Renal cortex interstitium (tissue), 11 donors: ENCODE data around the gene KREMEN2. TPM values are rescaled to one million over a fixed set of nuclear protein-coding genes. Genes with fewer than 3 reads are reported as not detected.
A peak's percentile ranks its signal among the peaks of the same experiment; 100 is the strongest.

Source experiments
- DNase-seq, 11 donors: peaks; one replicate each; pipeline ENCODE4 v3.0.0-alpha.2; 2013; ENCODE audit warnings: low read depth in 9 of 11, low spot score in 4 of 11; ENCODE audit errors: extremely low read depth in 1 of 11
- polyA plus RNA-seq, 3 donors: library from polyadenylated mRNA; unstranded; fragments of 120-200 nt; gene quantifications; one replicate each; pipeline ENCODE4 v1.2.1, GENCODE V29; 2013; ENCODE audit not compliant: insufficient read length in 3 of 3

The KREMEN2 gene
- polyA plus RNA-seq, 3 donors, result 1.3 to 2.6 (median 2.0) TPM

DNA sequence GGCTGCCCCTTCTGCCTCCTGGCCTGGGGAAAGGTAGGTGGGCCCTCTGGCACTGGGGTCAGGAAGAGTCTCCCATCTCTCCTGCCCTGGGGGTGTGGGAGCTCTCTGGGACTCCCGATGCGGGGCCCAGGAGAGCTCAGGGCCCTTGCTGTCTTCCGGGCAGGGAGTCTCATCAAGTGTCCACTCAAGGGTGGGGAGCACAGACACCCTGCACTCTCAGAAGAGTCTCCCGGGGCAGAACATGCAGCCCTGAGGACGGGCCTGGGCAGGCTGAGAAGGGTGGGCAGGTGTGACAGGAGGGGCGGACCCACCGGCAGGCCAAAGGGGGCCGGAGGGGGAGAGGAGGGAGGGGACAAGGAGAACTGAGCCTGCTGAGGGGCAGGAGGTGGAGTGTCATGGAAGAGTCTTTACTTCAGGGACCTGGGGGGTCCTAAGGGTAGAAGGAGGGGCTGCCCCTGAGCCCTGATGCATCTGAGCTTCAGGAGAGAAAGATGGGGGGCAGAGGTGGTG, 24.6 kb downstream of the KREMEN2 start:
- DNase-seq, result no peak

DNA sequence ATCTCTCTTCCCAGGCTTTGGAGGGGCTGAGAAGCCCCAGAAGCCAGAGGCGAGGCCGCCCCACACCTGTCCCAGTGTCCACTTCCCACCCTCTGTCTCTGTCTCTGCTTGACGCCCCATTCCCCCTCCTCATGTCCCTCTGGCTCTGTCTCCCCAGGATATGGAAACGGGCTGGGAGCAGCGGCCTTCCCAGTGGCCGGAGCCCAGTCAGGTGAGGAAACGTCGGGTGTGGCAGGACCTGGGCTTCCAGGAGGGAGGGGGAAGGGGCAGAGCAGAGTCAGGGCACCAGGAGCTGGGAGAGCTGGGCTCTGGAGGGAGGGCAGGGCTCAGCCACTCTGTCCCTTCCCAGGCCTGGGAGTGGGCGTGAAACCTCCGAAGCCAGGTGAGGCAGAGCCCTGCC, 26.8 kb downstream of the KREMEN2 start:
- DNase-seq, result no peak

DNA sequence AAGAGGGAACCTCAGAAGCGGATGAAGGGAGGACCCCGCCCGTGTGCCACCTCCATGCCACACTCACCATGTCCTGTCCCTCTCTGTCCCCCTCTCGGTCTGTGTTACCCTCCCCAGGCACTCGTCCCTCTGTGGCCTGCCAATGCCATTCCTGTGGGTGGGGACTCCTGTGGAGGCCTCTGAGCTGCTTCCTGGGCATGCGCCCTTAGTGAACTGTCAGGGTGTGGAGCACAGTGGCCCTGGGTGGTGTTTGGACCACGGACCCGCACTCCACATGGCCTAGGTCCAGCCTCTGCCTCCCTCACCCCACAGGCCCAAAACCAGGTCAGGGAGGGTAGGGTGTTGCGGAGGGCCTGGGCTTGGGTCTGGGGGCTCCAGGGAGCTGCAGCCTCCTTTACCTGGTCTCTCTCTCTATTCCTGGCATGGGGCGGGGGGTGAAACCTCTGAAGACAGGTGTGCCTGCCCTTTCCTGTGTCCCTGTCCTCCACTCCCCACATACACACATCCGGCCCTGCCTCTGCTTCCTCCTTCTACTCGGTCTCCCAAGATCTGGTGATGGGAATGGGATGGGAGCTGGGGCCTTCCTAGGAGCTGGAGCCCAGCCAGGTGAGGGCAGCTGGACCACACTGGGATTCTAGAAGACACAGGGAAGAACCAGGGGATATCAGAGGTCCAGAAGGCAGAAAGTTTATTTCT, 27.6 kb downstream of the KREMEN2 start:
- no peak for DNase-seq

DNA sequence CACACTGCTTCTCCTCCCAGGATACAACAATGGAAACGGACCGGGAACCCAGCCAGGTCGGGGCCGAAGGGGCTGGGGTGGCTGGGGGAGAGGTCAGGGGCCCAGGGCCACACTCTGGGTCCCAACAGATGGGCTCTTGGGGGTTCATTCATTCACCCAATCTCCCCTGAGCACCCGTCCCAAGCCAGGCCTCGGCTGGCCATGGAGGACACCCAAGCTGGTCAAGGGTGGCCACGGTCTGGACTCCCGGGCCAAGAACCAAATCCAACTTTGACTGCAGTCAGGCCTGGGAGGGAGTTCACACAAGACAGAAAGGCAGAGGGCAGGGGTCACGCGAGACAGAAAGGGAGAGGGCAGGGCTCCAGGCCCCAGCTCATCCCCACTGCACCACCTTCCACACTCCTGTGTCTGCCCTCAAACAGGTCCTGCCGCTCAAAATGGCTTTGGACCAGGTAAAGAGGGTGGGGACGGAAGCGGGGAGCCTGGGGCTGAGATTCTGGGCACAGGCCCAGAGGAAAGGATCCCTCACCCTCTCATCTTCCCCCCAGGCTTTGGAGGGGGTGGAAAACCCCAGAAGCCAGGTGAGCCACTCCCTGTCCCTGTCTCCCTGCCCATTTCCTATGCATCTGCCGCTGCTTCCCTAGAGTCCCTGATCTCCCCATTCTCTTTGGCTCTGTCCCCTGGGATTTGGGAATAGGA, 28.5 kb downstream of the KREMEN2 start:
- no peak for DNase-seq

DNA sequence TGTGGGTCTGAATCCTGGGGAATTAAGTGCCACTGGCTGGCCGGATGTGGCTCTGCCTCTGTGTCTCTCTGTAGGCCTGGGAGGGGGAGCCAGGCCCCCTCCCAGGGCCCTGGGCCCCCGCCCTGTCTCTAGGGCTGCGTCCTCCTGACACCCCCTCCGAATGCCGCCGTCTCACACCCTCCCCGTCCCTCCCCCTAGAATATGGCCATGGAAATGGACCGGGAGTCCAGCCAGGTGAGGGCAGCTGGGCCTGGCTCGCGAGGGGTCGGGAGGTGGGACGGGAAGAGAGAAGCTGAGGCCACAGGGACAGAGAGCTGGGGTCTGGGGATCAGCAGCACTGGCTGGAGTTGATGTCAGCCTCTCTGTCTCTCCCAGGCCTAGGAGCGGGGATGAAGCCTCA, 32.2 kb downstream of the KREMEN2 start:
- DNase-seq, result no peak

DNA sequence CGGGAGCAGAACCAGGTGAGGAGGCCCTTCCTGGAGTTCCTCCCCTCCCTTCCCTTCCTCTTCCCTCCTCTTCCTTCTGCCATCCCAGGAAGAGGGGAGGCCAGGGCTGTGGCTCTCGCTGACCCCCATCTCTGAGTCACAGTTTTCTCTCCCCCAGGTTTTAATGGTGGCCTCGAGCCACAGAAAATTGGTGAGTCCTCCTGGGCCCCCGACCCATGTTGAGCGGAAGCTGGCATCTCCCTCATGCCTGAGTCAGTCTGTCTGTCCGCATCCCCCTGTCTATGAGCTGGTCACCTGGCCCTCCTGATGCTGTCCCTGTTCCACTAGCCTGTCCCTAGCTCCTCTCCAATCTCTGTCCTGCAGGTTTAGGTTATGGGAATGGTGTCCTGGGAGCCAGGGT, 35.9 kb downstream of the KREMEN2 start:
- no peak for DNase-seq

DNA sequence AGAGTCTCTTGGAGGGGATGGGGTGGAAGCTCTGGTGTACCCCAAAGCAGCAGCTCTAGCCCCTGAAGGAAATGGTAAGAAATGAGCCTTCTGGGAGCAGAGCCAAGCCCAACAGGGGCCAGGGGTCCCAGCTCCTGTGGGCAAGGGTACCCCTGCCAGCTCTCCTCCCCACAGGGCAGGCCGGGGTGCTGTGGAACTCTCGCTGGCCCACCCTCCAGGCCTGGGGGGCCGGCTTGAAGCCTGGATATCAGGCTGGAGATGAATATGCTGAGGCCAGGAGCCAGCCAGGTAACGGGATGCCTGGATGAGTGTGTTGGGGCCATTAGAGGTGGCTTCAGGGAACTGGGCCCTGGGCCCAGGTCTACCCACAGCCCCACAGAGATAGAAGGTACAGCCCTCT, 36.5 kb downstream of the KREMEN2 start:
- no peak for DNase-seq

DNA sequence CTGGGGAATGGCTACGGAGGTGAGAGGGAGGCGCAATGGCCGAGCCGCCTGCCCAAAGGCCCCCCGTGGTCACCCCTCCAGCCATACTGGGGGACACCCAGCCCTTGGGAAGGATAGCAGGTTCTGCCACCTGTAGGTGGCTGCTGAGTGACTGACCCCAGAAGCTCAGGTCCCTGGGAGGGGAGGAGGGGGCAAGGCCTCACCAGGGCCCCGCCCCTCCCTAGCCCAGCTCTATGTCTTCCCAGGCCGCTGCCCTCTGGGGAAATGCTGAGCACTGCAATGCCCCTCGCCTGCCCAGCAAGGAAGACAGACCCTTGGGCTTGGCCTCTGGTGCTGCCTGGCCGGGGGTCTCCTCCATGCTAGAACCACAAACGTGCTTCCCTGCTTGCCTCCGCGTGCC, 37.2 kb downstream of the KREMEN2 start:
- DNase-seq, result no peak

DNA sequence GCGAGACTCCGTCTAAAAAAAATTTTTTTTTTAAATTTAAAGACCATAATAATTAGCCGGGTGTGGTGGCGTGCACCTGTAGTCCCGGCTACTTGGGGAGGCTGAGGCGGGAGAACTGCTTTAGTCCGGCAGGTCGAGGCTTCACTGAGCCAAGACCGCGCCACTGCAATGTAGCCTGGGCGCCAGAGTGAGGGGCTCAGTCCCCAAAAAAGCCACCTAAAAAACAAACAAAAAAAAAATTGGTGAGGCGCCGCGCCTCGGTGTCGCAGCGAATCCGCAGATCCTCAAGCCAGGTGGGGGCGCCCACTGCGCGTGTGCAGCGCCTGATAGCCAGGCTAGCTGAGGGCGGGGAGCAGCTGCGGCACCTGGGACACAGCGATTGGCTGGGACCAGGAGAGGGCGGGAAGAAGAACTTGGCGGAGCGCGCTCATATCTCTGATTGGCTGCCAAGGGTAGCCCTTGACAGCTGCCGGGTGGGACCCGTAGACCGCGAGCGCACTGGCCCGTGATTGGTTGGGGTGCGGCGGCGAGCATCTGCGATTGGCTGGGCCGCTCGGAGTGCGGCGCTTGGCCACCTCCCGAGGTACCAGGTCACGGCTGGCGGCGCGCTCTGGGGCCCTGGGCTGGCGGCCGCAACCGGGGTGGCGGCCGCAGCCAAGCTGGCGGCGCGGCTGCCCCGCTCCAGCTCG, 39.7 kb downstream of the KREMEN2 start:
- peak in 10 of 11 donors; percentile 91 to 96 (median 94) for DNase-seq

DNA sequence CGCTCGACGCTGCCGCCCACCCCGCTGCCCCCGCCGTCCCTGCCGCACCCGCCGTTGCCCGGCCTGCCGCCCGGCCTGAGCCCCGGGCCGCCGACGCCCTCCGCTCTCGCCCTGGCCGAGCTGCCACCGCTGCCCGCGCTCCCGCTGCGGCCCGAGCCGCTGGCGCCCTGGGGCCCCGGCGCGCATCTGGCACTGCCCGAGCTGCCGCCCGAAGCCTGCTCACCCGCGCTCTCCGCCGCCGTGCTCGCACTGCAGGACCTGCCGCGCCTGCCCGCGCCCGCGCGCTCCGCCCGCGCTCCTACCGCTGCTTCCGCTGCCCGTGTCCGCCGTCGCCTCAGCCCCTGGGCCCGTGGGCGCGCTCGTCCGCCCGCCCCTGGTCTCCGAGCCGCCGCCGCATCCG, 40.2 kb downstream of the KREMEN2 start:
- DNase-seq, result no peak

DNA sequence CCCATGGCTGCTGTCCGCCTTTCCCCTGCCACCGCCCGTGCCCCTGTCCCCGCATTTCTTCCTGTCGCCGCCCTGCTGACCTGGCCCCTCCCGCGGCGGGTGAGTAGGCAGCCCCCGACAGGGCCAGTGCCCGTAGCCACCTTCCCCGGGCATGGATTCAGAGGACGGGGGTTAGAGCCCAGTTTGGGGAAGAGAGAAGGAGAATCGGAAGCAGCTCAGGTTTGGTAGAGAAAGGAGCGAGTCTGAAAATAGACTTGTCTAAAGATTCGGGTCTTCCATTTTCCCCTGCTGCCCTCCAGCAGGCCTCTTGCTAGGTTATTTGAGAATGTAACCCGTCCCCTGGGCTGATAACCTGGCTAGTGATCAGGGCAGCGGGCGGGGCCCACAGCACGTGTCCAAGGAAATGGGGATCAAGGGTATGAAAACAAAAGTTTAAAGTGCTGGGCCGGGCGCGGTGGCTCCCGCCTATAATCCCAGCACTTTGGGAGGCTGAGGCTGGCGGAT, 40.8 kb downstream of the KREMEN2 start:
- no peak for DNase-seq

DNA sequence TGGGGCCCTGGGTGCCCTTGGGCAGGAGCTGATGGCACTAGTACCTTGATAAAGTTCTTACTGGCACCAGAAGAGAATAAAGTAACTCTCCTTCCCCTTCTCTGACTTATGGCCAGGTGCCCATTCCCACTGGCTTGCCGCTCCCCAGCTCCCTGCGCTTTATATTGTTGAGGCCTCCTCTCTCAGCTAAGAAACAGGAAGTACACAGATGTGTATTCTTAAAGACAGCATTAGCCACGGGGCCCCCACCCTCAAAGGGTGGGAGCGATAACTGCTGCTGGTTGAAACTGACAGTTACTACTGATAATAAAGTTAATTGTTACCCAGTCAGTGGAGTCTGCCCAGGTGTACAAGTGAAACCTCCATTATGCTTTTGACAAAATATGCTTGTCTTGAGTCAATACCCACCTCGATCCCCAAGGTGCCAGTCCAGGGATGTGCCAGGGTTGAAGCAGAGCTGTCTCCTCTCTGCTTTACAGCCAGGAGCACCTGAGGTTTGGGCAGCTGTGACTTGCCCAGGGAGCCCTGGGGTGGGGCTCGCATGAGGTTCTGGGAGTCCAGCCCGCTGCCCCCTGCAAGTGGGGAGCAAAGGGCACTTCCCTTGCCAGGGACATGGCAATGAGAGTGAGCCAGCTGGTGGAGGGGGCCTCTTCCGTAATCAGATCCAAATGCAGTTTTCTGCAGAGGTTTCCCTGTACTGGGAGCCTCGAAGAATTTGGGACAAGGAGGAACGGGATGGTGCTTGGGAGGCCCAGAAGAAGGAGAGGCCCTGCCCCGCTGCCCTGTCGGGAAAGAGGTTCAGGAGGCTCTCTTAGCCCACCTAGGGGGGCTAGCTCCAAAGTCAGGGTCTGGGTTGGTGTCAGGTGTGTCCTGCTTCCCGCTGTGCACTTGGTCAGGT, 43.2 kb downstream of the KREMEN2 start:
- no peak for DNase-seq

DNA sequence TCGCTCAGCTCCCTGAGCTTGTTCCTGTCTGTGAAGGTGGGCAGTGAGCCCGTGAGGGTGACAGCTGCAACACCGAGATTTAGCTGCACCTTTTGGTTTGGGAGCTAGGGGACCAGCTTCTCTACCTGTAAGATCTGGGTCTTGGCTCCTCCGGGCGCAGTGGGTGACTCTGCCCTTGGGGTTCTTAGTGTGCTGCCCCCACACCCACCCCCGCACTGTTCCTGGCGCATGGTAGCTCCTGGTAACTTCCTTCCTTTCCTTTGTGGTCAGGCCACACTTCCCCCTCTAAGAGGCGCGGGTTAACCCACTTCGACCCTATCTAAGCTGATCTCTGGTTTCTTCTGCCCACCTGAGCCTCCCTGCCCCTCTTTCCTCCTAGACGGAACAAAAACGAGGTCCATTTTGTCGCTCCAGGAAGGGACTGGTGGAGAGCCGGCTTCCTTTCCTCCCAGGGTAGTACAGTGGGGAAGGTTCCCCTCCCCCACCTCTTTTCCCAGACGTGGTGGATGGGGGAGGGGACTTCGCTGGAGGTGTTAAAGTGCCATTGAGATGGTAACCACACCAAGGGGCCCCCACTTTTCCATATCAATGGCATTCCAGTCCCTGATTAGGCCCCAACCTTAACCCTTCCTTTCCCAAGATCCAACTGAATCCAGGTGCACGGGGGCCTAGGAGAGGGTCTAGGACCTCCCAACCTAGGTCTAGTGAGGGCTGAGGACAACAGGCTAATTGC, 44.0 kb downstream of the KREMEN2 start:
- no peak for DNase-seq

DNA sequence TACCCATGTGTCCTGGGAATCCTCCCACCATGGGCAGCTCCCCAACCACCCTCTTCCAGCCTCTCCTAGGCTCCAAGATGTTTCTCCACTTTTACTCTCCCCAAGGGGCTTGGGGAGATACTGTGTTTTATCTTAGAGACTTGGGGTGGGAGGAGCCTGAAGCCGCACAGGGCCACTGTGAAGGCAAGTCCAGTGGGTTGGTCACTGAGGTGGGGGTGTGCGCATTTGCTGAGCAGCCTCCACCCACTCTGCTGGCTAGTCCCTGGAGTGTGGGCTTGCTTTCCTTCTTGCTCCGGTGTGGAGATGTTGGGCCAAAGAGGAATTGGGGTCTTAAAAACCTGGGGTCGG, 44.6 kb downstream of the KREMEN2 start:
- no peak for DNase-seq

DNA sequence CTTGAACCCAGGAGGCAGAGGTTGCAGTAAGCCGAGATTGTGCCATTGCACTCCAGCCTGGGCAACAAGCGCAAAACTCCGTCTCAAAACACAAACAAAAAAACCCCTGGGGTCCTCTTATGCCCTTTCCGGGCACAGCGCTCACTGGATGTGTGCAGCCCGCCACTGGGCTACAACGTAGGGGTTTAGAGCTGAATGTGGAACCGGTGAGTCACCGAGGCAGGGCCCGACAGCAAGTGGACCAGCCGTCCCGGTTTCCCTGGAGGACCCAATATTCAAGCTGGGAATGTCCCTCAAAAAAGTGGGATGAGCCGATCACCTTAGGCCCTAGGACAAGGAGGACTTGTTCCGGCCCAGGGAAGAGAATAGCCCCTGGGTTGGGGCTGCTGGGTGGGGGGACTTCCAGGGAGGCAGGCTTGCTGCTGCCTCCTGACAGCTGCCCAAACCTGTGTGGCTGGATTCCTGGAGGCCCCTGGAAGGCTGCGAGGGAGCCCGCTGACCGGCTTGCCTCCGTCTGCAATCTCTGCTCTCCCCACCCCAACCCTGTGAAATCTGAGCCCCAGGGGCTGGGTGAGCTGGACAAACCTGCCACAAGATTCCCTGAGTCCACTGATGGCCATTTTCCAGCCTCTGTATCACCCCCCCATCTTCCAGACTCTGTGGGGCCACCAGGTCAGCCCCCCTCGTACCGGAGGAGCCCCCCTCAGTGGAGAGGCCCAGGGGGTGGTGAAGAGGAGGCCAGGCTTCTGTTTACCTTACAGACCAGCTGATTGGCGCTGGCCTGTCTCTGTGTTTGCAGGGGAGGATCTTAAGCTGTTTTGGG, 45.7 kb downstream of the KREMEN2 start:
- DNase-seq, result peak in 4 of 11 donors; percentile 63 to 75 (median 68)

DNA sequence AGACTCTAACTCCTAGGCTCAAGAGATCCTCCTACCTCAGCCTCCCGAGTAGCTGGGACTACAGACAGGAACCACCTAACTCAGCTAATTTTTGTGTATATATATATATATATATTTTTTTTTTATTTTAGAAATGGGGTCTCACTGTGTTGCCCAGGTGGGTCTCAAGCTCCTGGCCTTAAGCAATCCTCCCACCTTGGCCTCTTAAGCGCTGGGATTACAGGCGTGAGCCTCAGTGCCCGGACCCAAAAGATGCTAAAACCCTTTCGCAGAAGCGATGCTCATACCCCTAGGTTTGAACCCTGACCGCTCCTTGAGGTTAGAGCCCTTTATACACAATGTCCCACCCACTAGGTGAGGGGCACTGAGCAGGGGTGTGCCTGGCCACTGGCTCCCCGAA, 46.4 kb downstream of the KREMEN2 start:
- DNase-seq, result no peak

DNA sequence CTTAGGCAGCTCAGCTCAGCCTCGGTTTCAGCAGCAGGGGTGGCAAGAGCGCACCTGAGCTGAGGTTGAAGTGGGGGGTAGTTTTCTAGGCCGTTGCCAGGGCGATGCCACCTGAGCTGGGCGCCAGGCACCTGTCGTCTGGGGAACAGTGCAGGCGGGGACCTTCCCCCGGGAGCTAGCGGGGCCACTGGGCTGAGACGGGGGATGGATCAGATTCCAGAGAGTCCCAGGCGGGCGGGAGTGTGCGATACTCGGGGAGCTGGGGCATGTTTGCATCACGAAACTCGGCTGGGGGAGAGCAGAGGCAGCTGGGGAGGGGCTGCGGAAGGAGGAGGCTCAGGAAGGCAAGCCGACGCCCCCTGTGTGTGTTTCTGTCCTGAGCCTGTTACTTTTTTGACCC, 48.2 kb downstream of the KREMEN2 start:
- peak in 2 of 11 donors; percentile 58 to 66 for DNase-seq
